Measurements from ENCODE around the gene CTDNEP1.

- no peak for TF ChIP-seq SUZ12 (IDR thresholded peaks at IDR 0.05)
- TF ChIP-seq BHLHE40 (IDR thresholded peaks at IDR 0.05; ENCODE audit: borderline replicate concordance) = no peak
- no peak for TF ChIP-seq FOXM1 (IDR thresholded peaks at IDR 0.05; ENCODE audit: borderline replicate concordance)
- TF ChIP-seq TARDBP (IDR thresholded peaks at IDR 0.05) = no peak
- TF ChIP-seq FOXK2 (IDR thresholded peaks at IDR 0.05) = no peak
- TF ChIP-seq ZNF384 (IDR thresholded peaks at IDR 0.05) = no peak
- TF ChIP-seq HDGF (IDR thresholded peaks at IDR 0.05; ENCODE audit: borderline replicate concordance) = no peak
- TF ChIP-seq SP1 (IDR thresholded peaks at IDR 0.05) = no peak
- no peak for TF ChIP-seq PKNOX1 (IDR thresholded peaks at IDR 0.05)
- TF ChIP-seq CTBP1 (IDR thresholded peaks at IDR 0.05; ENCODE audit: borderline replicate concordance) = no peak
- no peak for TF ChIP-seq ARNT (IDR thresholded peaks at IDR 0.05)
Measured at GRCh38 chr17:7196651-7197401, 54.7 kb downstream of the CTDNEP1 start.

Measured in HEK293T (cell line).